Lung microvascular endothelial cell (primary cell): ENCODE measurements around the gene ZSCAN20. TPM values are rescaled to one million over a fixed set of nuclear protein-coding genes. Genes with fewer than 3 reads are reported as not detected.
A peak's percentile ranks its signal among the peaks of the same experiment; 100 is the strongest.

ENCODE experiments used
- DNase-seq, 2 donors: peaks; one replicate each; pipeline versions ENCODE4 v3.0.0 to v3.0.0-alpha.2; 2010; ENCODE audit warnings: low read depth in 2 of 2
- total RNA-seq: library from RNA; depleted of rRNA; stranded (reverse); fragments of >200 nt; gene quantifications from 2 replicates; pipeline ENCODE4 v1.2.1, GENCODE V29; 2014

The ZSCAN20 gene
- total RNA-seq: 5.0 and 6.0 TPM in 2 replicates

DNA sequence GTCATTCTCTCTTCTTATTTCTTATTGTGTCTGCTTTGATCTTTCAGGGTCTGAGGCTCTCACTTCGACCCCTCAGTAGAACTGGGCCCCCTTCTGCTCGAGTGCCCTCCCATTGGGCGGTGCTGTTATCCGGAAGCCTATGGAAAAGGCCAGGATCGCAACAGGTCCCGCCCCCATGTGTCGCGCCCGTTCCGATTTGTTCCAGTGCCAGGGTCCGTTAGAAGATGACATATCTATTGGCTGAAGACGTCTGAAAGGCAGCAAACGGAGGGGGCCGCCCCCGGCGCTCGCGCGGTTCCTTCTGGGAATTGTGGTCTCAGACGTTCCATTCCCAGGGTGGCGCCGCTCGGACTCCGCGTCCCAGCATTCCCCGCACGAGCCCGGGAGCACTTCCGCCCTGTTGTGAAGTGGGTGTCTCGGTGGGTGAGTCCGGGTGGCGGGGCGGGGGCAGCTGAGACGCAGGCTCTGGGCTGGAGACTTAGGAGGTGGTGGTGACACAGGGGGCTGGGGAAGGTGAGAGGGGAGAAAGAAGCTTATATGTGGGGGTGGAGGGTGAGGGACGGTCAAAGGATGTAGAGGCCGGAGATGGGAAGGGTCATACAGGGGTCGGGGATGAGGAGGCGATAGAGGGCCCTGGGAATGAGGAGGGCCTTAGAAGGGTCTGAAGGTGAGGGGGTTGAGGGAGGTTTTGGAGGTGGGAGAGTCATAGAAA lies at the start of gene ZSCAN20:
ZSCAN20 (plus strand) TSS at position 377 of the 712 bp plus-strand sequence. CDS start 6,644 bp downstream, outside the sequence.
- peak; percentile 97 to 98 for DNase-seq

GRCh38 chr1:33424205-33424604 lies 48.2 kb upstream of the ZSCAN20 start:
- peak in 1 of 2 donors; percentile 33 for DNase-seq

DNA sequence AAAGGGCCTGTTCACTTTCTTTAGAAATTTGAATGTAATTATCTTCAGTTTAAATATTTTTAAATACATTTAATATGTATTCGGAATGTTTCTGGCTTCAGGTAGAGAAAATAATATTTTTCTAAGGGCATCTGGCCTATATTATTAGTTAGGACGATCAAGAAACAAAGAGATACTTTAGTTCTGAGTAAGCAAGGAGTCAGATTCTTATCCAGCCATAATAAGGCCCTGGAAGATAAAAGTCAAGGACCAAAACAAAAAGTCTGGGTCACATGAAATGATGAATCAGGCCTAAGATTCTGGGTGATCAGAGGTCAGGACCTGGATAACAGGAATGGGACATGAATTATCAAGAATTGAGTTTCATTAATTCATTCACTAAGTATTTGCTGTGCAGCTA lies 47.8 kb upstream of the ZSCAN20 start:
- DNase-seq: peak in 1 of 2 donors; percentile 21

DNA sequence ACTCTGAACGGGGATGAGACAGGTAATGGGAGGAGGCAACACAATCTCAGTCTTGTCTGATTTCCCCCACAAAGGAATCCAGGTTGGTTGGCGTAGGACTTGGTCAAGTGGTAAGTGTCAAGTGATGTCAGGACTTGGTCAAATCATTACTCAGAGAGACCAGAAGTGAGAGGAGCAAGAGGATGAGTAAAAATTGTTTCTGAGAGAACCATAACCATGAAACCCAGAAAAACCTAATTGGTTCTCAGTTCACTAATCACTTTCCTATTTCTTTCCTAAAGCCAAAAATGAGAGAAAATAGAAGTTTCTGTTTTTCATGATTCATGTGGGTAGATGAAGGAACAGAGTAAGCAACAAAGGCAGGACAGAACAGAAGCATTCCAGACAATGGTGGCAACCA lies 46.5 kb upstream of the ZSCAN20 start:
- no peak for DNase-seq

DNA sequence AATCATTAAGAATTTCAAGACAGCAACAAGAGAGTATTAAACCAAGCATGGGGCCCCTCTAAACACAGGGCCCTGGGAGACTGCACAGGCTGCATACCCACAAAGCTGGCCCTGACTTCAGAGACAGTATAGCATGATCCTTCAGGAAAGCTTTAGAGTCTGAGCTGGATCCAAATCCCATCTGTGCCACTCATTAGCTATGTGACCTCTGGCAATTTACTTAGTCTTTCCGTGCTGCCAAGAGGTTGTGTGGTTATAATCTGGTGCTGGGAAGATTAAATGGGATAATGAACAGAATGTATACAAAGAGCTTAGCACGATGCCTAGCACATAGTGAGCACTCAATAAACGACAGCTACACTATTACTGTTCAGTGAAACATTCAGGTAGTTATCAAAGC lies 45.5 kb upstream of the ZSCAN20 start:
- no peak for DNase-seq

DNA sequence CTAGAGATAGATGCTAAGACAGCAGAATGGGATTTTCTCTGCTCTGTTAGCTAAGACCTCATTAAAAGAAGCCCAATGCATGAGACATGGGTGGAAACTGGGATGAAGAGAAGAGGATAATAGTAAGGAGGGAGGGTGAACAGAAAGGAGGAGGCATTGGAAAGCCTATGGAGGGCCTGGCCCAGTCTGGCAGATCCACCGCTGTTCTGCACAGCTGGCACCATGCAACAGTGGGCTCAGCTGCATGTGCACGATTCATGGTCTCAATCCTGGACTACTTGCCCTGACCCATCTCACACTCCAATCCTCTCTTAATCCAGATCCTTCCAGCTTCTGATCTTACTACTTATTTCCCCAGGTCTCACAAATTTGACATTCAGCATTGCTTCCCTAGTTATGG lies 43.8 kb upstream of the ZSCAN20 start:
- no peak for DNase-seq

DNA sequence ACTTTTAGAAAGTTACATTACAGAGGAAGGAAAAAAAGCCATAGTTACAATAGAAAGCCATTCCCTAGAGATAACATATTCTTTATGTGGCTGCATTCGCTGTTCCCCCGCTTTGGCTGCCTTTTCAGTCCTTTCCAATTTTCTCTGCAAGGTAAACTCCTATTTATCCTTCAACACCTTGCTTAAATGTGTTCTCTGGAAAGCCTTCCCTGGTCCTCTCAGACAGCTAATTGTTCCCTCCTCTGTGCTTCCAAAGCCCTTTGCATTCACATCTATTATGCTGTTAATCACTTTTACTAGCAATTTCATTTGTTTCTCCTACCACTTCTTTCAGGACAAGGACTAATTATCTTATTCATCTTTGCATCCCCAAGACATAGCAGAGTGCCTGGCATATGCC lies 43.1 kb upstream of the ZSCAN20 start:
- no peak for DNase-seq

DNA sequence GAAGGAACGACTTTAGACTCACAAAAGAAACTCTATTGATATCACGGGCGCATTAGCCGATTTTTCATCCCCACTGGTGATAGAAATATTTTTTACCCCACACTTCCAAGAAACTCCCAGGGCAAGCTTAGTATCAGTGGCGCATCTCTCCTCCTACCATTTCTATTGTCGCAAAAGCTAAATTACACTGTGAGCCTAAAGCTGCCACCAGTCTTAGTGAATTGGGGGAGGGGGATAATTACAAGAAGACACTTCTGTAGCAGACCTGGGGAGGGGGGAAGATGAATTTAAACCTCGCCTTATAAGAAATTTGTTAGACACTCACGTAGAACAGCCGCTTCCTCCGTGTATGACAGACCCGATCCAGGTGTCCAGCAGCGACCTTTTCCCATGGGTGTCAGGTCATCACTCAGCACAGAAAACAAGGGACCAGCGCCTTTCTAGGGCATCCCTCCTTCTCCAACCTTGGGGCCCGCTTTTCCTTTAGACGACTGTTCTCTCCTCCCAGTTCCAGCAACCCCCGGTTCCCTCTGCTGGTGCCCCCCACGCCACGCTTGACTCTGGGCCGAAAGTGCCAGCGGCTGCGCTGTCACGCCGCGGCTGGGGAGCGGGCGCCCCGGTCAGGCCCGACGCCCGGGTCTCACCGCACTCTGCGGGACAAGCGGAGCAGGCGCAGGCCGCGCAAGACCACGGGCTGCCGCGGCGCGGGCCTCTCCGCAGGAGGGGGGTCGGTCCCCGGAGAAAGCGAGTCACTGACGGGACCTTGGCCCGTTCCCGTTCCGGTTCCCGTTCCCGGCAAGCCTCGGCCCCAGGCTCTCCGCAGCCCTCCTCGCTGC lies 42.4 kb upstream of the ZSCAN20 start:
- peak; percentile 44 to 52 for DNase-seq

- peak; percentile 97 to 98 for DNase-seq
These were observed 41.5 kb upstream of the ZSCAN20 start, which contains the start of gene PHC2 for GRCh38 chr1:33430692-33431593. PHC2 (minus strand) TSS chr1:33431095; CDS start chr1:33375539, 55,556 bp downstream.

DNA sequence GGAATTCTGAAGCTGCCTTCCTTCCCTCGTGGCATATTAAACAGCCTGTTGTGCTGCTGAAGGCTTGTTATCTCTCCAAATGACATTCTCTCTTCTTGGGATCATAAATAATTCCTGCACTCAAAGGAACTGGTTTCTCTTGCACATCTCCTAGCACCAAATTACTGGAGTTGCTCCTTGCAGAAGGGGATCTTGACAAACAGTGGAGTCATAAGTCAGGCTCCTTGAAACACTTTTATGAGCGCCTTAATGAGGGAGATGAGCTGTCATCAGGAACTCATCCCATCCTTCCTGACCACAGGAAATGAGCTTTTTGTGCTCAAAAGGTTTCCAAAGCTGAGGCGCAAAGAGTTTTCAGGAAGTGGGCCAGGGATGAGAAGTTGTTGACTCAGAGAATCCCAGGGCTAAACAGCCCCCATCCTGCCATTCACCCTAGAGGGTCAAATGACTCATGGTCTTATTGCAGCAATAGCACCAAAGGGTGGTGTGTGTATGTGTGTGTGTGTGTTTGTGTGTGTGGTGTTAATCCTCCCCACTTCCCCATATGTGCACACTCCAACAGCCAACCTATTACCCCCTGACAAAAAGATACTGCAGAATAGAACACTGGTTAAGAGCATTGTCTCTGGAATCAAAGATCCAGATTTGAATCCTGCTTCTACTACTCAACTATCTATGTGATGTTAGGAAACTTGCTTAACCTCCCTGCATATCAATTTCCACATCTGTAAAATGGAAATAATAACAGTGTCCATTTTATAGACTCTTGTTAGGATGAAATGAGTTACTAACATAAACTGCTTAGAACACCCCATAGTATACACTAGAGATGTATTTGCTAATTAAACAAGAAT lies 38.7 kb upstream of the ZSCAN20 start:
- DNase-seq: peak; percentile 79 to 99

- peak in 1 of 2 donors; percentile 23 for DNase-seq
These were observed 38.1 kb upstream of the ZSCAN20 start for GRCh38 chr1:33434363-33434750.

GRCh38 chr1:33435096-33435820 lies 37.2 kb upstream of the ZSCAN20 start:
- DNase-seq: peak in 1 of 2 donors; percentile 81

DNA sequence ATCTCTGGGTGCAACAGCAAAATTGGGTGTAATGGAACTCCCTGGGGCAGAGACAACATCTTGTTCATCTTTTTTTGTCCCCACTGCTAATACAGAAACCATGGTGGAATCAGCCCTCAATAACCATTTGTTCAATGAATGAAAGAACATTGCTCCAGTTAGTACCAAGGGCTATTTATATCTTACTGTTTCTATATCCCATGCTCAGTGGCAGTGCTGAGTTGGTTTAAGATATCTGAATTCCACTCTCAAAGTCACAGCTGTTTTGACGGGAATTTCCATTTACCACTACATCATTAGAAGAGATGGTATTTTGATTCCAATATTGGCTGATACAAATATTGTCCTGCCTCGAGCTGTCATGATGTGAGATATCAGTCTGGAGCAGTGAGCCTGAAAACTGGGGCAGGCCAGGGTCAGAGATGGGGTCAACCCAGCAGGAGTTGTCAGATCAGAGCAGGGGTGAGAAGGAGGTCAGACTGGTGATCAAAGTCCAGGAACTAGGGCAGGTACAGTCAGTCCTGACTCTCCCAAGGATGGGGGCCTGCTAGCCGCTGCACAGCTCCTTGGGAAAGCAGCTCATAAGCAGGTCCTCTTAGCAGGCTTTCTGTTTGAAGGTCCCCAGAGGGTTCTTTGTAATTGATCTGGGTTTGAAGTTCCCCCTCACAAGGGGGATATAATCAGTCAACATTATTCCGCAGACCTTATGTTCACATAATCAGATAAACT lies 35.7 kb upstream of the ZSCAN20 start:
- DNase-seq: no peak

GRCh38 chr1:33438364-33439160 lies 33.9 kb upstream of the ZSCAN20 start:
- DNase-seq: no peak

DNA sequence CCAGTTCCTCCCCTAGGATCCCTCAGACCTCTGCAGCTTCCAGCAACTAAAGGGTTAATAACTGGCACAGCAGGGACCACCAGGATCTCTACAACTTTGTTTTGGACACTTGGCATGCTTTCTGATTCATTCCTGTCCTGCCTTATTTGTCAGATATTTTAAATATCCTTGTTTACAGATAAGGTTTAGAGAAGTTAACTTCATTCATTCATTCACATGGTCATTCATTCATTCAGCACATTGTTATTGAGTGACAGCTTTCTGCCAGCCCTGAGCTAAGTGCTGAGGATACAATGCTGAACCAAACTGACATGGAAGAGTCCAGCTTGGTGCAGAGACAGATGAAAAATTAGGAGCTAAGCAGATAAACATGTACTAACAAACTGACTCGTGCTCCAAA lies 32.8 kb upstream of the ZSCAN20 start:
- DNase-seq: no peak

GRCh38 chr1:33441088-33441745 lies 31.2 kb upstream of the ZSCAN20 start:
- no peak for DNase-seq

DNA sequence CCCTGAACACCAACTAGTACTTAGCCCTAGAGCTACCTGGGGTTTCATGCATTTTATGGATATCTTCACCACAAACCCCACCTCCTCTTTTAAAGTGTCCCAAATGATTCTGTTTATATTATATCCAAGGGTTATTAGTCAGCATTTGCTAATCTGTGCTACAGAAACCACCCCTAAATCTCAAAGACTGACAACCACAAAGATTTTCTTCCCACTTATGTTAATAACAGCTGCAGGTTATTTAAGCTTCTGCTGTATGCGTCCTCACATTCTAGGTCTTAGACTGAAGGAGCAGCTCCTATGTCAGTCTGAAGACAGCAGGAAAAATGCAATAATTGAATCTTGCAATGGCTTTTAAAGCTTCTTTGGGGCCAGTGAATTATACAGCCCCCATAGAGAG lies 30.3 kb upstream of the ZSCAN20 start:
- DNase-seq: no peak
